Mucosa of gallbladder (tissue), 1 donor: ENCODE results near the gene PTPRM. TPM values are rescaled to one million over a fixed set of nuclear protein-coding genes. Genes with fewer than 3 reads are reported as not detected.
A peak's percentile ranks its signal among the peaks of the same experiment; 100 is the strongest.

Experiments
- DNase-seq: peaks from one replicate; pipeline ENCODE4 v3.0.0-alpha.2; 2020; ENCODE audit warnings: low spot score
- total RNA-seq: library from RNA; stranded (reverse); gene quantifications from one replicate; pipeline ENCODE4 v1.2.1, GENCODE V29; 2021
- donor health status: DM: no; HTN: no; CAD: no.

Gene PTPRM
- total RNA-seq, 1 donor from 2014 or later: 61.5 TPM

GRCh38 chr18:8361941-8362471, 794.9 kb downstream of the PTPRM start:
- DNase-seq: no peak

DNA sequence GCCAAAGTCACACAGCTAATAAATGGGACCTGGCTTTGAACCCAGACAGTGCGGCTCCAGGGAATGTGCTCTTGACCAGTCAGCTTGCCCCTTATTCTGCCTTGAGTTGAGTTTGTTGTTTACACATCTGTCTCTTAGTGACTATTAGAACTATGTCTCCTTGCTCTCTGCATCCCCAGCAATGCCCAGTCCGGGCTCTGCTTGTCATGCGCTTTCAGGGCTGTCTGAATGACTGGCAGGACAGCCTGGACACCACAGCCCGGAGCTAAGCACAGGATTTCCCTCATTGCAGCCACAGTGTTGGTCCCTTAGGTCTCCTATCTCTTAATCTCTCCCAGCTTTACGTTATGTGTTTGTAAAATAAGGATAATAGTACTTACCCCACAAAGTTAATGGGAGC, 795.7 kb downstream of the PTPRM start:
- no peak for DNase-seq

DNA sequence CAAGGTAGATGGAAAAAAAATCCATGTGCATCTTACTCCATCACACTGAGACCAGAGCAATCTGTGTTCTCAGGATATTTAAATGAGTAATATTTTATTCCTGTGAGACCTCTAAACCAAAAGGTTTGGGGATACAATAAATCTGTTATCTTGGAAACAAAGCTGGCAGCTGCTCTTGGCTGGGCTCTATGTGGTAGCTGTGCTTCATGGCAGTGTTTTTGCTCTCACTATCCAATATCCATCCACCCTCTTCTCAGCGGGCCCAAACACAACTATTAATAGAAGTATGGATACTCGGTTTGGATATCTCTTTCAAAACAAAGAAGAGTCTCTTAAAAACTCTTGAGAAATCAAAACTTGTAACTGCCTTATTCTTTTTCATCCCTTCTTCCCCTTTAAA, 797.3 kb downstream of the PTPRM start:
- no peak for DNase-seq

DNA sequence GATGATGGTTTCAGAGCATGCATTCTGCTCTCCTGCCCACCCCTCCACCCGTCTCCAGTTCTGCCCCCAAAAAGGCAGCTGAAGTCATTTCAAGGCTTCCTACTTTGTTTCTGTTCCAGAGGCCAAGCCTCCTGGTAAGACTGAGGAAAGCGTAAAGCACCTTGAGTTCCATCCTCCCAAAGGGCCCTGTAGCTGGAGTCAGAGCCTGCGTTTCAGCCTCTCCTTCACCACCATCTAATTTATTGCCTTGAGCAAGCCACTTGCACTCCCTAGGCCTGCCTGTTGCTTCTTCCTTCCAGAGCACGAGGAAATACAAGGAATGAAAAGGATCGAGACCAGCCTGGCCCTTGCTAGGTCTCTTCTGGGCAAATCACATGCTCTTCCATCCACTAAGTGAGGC, 797.9 kb downstream of the PTPRM start:
- DNase-seq: no peak

GRCh38 chr18:8365528-8365927, 798.4 kb downstream of the PTPRM start:
- DNase-seq: no peak

- DNase-seq: no peak
Measured at GRCh38 chr18:8366070-8366469, 799.0 kb downstream of the PTPRM start.

DNA sequence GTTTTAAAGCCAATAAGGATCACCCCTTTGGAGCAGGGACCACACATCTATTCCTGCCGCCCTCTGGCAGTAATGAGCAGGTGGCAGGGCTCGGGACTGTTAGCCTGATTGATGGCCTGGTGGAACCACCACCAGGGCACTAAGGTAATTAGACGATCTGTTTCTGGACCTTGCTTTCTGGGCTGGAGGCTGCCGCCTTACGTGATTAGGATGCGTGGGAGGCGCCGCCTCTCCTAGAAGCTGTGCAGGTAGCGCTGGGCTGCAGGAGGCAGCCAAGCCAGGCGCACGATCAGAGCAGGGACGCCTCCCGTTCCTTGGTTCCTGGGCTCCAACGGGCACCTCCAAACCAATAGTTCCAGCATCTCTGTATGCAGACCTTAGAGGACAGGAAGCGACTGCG, 799.5 kb downstream of the PTPRM start:
- DNase-seq: no peak

GRCh38 chr18:8367217-8367988, 800.3 kb downstream of the PTPRM start:
- DNase-seq: peak; percentile 44

- no peak for DNase-seq
Measured at GRCh38 chr18:8368512-8369217, 801.5 kb downstream of the PTPRM start.

DNA sequence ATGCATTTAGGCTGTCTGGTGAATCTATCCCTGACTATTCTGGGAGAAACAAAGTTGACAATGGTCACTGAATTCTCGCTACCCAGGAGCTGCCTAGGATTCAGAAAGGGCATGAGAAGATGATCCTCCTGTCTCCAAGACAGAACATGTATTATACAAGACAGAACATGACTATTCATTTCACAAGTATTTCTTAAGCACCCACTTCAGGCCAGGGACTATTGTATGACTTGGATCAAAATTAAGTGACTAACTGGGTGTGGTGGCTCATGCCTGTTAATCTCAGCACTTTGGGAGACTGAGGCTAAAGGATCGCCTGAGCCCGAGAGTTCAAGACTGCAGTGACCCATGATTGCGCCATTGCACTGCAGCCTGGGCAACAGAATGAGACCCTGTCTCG, 806.4 kb downstream of the PTPRM start:
- no peak for DNase-seq

- DNase-seq: no peak
Measured at GRCh38 chr18:8374676-8375075, 807.6 kb downstream of the PTPRM start.

DNA sequence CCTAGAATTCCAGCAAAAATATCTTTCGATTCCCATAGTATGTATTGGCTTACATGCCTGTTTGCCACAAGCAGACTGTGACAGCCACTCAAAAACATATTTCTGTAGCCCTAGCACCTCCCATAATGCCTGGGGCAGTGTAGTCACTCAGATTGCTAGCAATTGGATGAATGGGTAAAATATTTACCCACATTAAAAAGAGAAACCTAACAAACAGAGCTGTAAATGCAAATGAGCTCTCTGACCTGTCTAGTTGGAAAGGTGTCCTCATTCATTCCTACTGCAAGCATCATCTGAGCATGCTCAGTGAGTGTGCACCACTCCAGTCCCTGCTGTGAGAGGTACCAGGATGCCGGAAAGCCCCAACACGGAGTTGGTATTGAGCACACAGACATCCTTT, 808.1 kb downstream of the PTPRM start:
- DNase-seq: no peak

GRCh38 chr18:8376113-8376512, 809.0 kb downstream of the PTPRM start:
- no peak for DNase-seq

DNA sequence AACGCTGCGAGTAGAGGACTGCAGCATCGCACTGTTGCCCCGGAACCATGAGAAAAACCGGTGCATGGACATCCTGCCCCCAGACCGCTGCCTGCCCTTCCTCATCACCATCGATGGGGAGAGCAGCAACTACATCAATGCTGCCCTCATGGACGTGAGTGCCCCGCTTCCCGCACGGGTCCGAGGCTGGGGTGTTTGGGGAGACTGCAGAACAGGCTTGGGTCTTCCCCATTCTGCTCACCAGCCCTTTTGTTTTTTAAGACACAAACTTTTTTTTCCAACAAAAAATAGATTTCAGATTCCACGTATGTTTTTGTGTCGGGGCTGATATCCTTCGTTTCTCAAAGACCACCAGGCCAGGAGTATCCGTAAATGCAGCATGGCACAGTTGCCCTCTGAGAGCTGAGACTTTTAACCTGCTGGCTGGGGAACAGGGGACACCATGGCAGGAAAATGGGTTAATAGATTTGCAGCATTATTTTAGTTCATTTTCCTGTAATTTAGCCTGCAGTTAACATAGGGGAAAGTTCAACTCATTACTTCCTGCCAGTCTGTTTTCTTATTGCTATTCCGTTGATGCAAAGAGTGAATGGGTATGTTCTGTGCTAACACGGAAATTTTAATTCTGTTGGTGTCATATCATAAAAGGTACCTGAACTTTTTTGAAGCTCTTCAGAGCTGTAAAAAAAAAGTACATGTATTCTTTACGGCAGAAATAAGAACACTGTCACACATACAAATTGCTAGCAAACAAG, 812.2 kb downstream of the PTPRM start:
- DNase-seq: no peak

DNA sequence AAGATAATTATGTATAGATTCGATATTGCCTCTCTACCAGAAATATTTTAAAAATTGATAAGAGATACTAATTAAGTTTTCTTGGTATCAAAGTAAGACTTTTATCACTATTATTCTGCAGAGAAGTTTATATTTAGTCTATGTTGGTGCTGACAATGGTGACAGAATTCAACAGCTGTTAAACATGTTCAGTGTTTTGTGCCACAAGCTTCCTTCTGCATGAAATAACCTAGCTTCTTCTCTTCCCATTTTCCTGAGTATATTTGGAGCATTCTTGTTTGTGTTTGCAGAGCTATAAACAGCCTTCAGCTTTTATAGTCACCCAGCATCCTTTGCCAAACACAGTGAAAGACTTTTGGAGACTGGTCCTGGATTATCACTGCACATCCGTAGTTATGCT, 812.9 kb downstream of the PTPRM start:
- DNase-seq: no peak

DNA sequence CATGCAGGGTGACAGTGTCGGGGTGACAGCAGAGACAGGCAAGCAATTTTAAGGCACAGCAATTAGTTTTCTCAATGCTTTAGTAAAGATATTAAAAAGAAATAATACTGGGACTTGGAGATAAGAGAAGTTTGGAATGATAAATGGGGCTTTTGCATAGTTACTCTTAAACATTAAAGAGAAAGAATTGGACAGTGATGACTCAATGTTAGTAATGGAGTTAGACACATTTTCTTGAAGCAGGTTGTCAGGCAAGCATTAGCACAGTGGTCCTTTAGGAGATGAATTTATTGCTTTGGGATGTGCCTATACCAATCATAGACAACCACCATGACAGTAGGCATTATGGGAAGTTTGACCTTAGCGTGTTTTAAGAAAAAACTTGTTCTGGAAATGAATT, 813.8 kb downstream of the PTPRM start:
- no peak for DNase-seq

GRCh38 chr18:8381821-8382459, 814.8 kb downstream of the PTPRM start:
- no peak for DNase-seq

- DNase-seq: no peak
Measured at GRCh38 chr18:8385400-8385799, 818.3 kb downstream of the PTPRM start.

- DNase-seq: no peak
Measured at GRCh38 chr18:8386669-8387380, 819.7 kb downstream of the PTPRM start.

DNA sequence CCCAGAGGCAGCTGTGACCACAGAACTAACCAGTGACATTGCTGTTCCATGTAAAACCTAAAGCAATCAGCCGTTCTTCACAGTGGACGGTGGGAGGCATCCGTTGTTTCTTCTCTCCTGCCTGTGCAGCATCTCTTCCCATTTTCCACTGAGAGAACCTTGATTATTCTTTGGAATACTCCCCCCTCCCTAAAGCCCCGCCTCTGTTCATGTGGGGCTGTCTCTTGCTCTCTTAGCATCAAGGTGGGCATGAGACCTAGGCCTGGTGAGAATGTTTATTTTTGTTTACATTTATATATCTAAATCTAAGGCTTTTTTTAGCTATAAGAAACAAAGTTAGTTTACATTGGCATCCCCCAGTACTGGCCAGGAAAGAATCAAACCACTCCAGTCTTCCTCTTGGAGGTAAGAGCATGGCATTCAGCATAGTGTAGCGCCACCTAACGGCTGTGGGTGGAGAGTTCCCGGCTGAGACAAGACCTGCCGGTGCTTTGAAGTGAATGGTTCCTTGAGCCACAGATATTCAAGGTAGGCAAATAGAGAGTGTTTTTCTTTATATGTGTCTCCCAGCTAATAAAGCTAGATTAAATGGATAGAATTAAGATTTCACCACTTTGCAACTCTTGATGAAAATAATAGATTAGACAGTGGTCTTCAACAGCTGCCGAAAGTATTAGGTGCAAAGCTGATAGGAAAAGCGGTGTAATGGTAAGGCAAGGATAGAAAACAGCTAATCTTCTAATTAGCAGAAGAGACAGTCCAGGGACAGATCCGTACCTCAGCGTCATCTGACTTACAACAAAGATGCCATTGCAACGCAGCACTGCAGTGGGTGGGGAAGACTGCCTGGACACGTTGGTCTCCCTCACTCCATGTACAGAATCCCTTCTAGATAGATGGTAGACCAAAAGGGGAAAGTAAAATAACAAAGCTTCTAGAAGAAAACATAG, 822.5 kb downstream of the PTPRM start:
- peak; percentile 62 for DNase-seq
